SK-N-SH treated with all-trans-retinoic acid at 6 μM for 48 hours (cell line): ENCODE results near the gene PCDHB11.

Experiments used
- ATAC-seq: fragments of 200-7000 bp; cut with Tn5 transposase; 3 replicates; pipeline ENCODE4 v1.9.1; 2020; ENCODE audit warnings: mild to moderate bottlenecking, moderate library complexity
- ARNTL ChIP-seq: fragments of 450-650 bp; formaldehyde crosslinking; IDR thresholded peaks from 2 replicates; pipeline ENCODE4 v1.5.0; 2020; ENCODE audit warnings: low read depth, mild to moderate bottlenecking, moderate library complexity, borderline replicate concordance
- BACH2 ChIP-seq: fragments of 250-450 bp; sonication (Bioruptor Pico); IDR thresholded peaks from 2 replicates; pipeline ENCODE4 v1.9.0; 2021; ENCODE audit warnings: mild to moderate bottlenecking, borderline replicate concordance
- CREB5 ChIP-seq: fragments of 250-450 bp; sonication (Bioruptor Pico); IDR thresholded peaks from 2 replicates; pipeline ENCODE4 v1.5.1; 2020; ENCODE audit warnings: low read depth, mild to moderate bottlenecking, moderate library complexity
- CSDC2 ChIP-seq: fragments of 250-450 bp; sonication (Bioruptor Pico); IDR thresholded peaks from 2 replicates; pipeline ENCODE4 v1.5.0; 2020; ENCODE audit warnings: mild to moderate bottlenecking, moderate library complexity
- CSRNP3 ChIP-seq: fragments of 250-450 bp; sonication (Bioruptor Pico); IDR thresholded peaks from 2 replicates; pipeline ENCODE4 v1.5.1; 2021; ENCODE audit warnings: mild to moderate bottlenecking, moderate library complexity
- ESRRG ChIP-seq: fragments of 250-450 bp; sonication (Bioruptor Pico); IDR thresholded peaks from 2 replicates; pipeline ENCODE4 v1.6.1; 2021; ENCODE audit warnings: mild to moderate bottlenecking
- GLIS3 ChIP-seq: fragments of 250-450 bp; sonication (Bioruptor Pico); IDR thresholded peaks from 2 replicates; pipeline ENCODE4 v1.5.0; 2020; ENCODE audit warnings: mild to moderate bottlenecking, moderate library complexity
- ISL1 ChIP-seq: fragments of 250-450 bp; sonication (Bioruptor Pico); IDR thresholded peaks from 2 replicates; pipeline ENCODE4 v2.1.2; 2022; ENCODE audit warnings: mild to moderate bottlenecking, moderate library complexity
- OSR1 ChIP-seq: fragments of 250-450 bp; sonication (Bioruptor Pico); IDR thresholded peaks from 2 replicates; pipeline ENCODE4 v1.8.0; 2022; ENCODE audit warnings: moderate library complexity, mild to moderate bottlenecking, inconsistent platforms
- PATZ1 ChIP-seq: fragments of 250-450 bp; sonication (Bioruptor Pico); IDR thresholded peaks from 2 replicates; pipeline ENCODE4 v1.8.0; 2020; ENCODE audit warnings: mild to moderate bottlenecking, moderate library complexity, borderline replicate concordance
- POU6F1 ChIP-seq: fragments of 250-450 bp; sonication (Bioruptor Pico); IDR thresholded peaks from 2 replicates; pipeline ENCODE4 v1.8.0; 2021; ENCODE audit warnings: low read depth, mild to moderate bottlenecking, moderate library complexity, borderline replicate concordance
- PPARA ChIP-seq: fragments of 250-450 bp; sonication (Bioruptor Pico); IDR thresholded peaks from 2 replicates; pipeline ENCODE4 v1.5.0; 2020; ENCODE audit warnings: mild to moderate bottlenecking, borderline replicate concordance
- RARB ChIP-seq: fragments of 250-450 bp; sonication (Bioruptor Pico); IDR thresholded peaks from 2 replicates; pipeline ENCODE4 v1.8.0; 2021; ENCODE audit warnings: mild to moderate bottlenecking, moderate library complexity
- TOX ChIP-seq: fragments of 250-450 bp; sonication (Bioruptor Pico); IDR thresholded peaks from 2 replicates; pipeline ENCODE4 v1.8.0; 2021; ENCODE audit warnings: mild to moderate bottlenecking, moderate library complexity, borderline replicate concordance
- TSHZ2 ChIP-seq: fragments of 250-450 bp; sonication (Bioruptor Pico); IDR thresholded peaks from 2 replicates; pipeline ENCODE4 v1.5.0; 2020; ENCODE audit warnings: mild to moderate bottlenecking, moderate library complexity
- ZFP30 ChIP-seq: fragments of 450-650 bp; formaldehyde crosslinking; IDR thresholded peaks from 2 replicates; pipeline ENCODE4 v1.5.0; 2022; ENCODE audit warnings: mild to moderate bottlenecking, moderate library complexity
- ZNF565 ChIP-seq: fragments of 450-650 bp; formaldehyde crosslinking; conservative IDR thresholded peaks from 2 replicates; pipeline ENCODE4 v1.5.0; 2020; ENCODE audit warnings: low read depth, mild to moderate bottlenecking, moderate library complexity
- ZNF70 ChIP-seq: fragments of 450-650 bp; formaldehyde crosslinking; IDR thresholded peaks from 2 replicates; pipeline ENCODE4 v1.5.0; 2020; ENCODE audit warnings: mild to moderate bottlenecking, moderate library complexity
- ZNF8 ChIP-seq: fragments of 450-650 bp; formaldehyde crosslinking; IDR thresholded peaks from 2 replicates; pipeline ENCODE4 v1.5.0; 2020; ENCODE audit warnings: mild to moderate bottlenecking, moderate library complexity

Gene PCDHB11

GRCh38 chr5:141236516-141237313 is 37.3 kb downstream of the PCDHB11 start (continued):
- TF ChIP-seq CREB5 (CRISPR knock-in tag): no peak
- TF ChIP-seq ISL1: no peak

- no peak for TF ChIP-seq TSHZ2 (CRISPR knock-in tag)
- no peak for TF ChIP-seq ISL1
- no peak for TF ChIP-seq CSDC2 (CRISPR knock-in tag)
- no peak for TF ChIP-seq CREB5 (CRISPR knock-in tag)
- TF ChIP-seq ZNF70 (CRISPR knock-in tag): no peak
- TF ChIP-seq PPARA (CRISPR knock-in tag): no peak
- no peak for TF ChIP-seq ZNF565 (CRISPR knock-in tag)
- no peak for TF ChIP-seq BACH2 (CRISPR knock-in tag)
- TF ChIP-seq CSRNP3 (CRISPR knock-in tag): no peak
- no peak for TF ChIP-seq RARB (CRISPR knock-in tag)
- TF ChIP-seq, all 23 proteins: peak for 0
- ATAC-seq: no peak
Measured at GRCh38 chr5:141241496-141241895, 42.1 kb downstream of the PCDHB11 start.

- ATAC-seq: no peak
- no peak for TF ChIP-seq CSDC2 (CRISPR knock-in tag)
- no peak for TF ChIP-seq TSHZ2 (CRISPR knock-in tag)
- TF ChIP-seq OSR1 (CRISPR knock-in tag): no peak
- TF ChIP-seq ZFP30 (CRISPR knock-in tag): no peak
- TF ChIP-seq RARB (CRISPR knock-in tag): no peak
- TF ChIP-seq ARNTL (CRISPR knock-in tag): no peak
- TF ChIP-seq CREB5 (CRISPR knock-in tag): no peak
- no peak for TF ChIP-seq PPARA (CRISPR knock-in tag)
- TF ChIP-seq CSRNP3 (CRISPR knock-in tag): no peak
- TF ChIP-seq ISL1: no peak
- TF ChIP-seq PATZ1 (CRISPR knock-in tag): no peak
- TF ChIP-seq ZNF8 (CRISPR knock-in tag): no peak
- TF ChIP-seq ESRRG: no peak
- TF ChIP-seq POU6F1 (CRISPR knock-in tag): no peak
- no peak for TF ChIP-seq GLIS3 (CRISPR knock-in tag)
- TF ChIP-seq TOX: no peak
Measured at GRCh38 chr5:141245250-141245717, 45.9 kb downstream of the PCDHB11 start, which contains the start of gene PCDHB15. TSS of gene PCDHB15 (plus strand) at chr5:141245395. CDS start at chr5:141245579, 184 bp downstream.
